ENCODE measurements around the gene RAB27B.

- TF ChIP-seq CTCF (IDR thresholded peaks at IDR 0.05) (no peak), POLR2AphosphoS5 (IDR thresholded peaks at IDR 0.05; ENCODE audit: insufficient read depth in 1 of 2, low read depth in 1 of 2) (no peak)
Measured at GRCh38 chr18:54825601-54826344, 2.5 kb upstream of the RAB27B start.

Data from vagina (tissue), 2 donors.